ENCODE results near the gene KRT79.

DNA sequence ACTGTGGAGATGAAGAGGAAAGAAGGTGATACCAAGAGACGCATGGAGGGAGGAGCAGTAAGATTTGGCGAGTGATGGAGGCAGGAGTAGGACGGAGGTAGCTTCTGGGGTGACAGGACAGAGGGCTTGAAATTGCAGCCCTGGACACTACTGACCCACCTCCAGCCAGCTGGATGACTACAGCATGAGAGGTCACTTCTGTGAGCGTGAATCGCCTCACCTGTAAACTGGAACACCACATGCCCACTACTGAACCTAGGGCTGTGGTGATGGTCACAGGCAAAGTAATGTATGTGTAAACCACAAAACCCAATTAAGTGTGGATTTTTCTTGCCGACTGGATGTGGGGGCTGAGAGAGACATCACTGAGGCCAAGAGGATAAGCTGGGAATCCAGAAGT, 13.6 kb downstream of the KRT79 start:
- no peak for TF ChIP-seq GABPA (IDR thresholded peaks at IDR 0.05; ENCODE audit: low read depth)
- TF ChIP-seq CTCF (IDR thresholded peaks at IDR 0.05; ENCODE audit: insufficient read depth, low read length): no peak
